Measurements from ENCODE around the gene ZNF438. TPM values are rescaled to one million over a fixed set of nuclear protein-coding genes. Genes with fewer than 3 reads are reported as not detected.
"Not testable (repeated sequence)": the region's sequence is repeated elsewhere in the genome, so short reads cannot be mapped to it uniquely, and the experiment has no call there.

The ZNF438 gene
- polyA plus RNA-seq, 1 donor = 7.3 TPM

GRCh38 chr10:31031205-31031557 lies 484 bp downstream of the ZNF438 start:
- DNase-seq = no peak
- Histone ChIP-seq H3K36me3 (ENCODE audit: control insufficient read depth, insufficient read depth, low read length) (no peaks in the 10 kb centered on the region), H3K9me3 (ENCODE audit: control insufficient read depth, low read depth, low read length) (no peaks in the 10 kb centered on the region), H3K27ac (ENCODE audit: low read length) (peak overlapping the region; percentile 100), H3K27me3 (ENCODE audit: control insufficient read depth, insufficient read depth, low read length) (no peaks in the 10 kb centered on the region), H3K4me1 (ENCODE audit: control insufficient read depth, insufficient read depth, low read length) (peaks cover 6% of the 10 kb centered on the region), H3K4me3 (ENCODE audit: low read length) (peak overlapping the region; percentile 91)
- no CpG with 5 or more reads among the region's 5 CpGs for WGBS (ENCODE audit: insufficient coverage, low lambda C conversion rate)

GRCh38 chr10:31030800-31031199 lies 865 bp downstream of the ZNF438 start:
- no peaks in the 10 kb centered on the region for H3K27me3 ChIP-seq (ENCODE audit: control insufficient read depth, insufficient read depth, low read length)
- WGBS (ENCODE audit: insufficient coverage, low lambda C conversion rate) = no CpG with 5 or more reads among the region's 8 CpGs
- DNase-seq = no peak
- H3K36me3 ChIP-seq (ENCODE audit: control insufficient read depth, insufficient read depth, low read length) = no peaks in the 10 kb centered on the region
- no peaks in the 10 kb centered on the region for H3K9me3 ChIP-seq (ENCODE audit: control insufficient read depth, low read depth, low read length)
- peak overlapping the region; percentile 100 for H3K27ac ChIP-seq (ENCODE audit: low read length)
- H3K4me3 ChIP-seq (ENCODE audit: low read length) = peak overlapping the region; percentile 91
- H3K4me1 ChIP-seq (ENCODE audit: control insufficient read depth, insufficient read depth, low read length) = peaks cover 6% of the 10 kb centered on the region

GRCh38 chr10:31030260-31030659 lies 1.4 kb downstream of the ZNF438 start:
- WGBS (ENCODE audit: insufficient coverage, low lambda C conversion rate) = 10% methylated on average over 2 of the region's 8 CpGs
- peak in 1 of 2 donors; percentile 52 for DNase-seq
- Histone ChIP-seq H3K9me3 (ENCODE audit: control insufficient read depth, low read depth, low read length) (no peaks in the 10 kb centered on the region), H3K36me3 (ENCODE audit: control insufficient read depth, insufficient read depth, low read length) (no peaks in the 10 kb centered on the region), H3K27ac (ENCODE audit: low read length) (no peak overlapping the region), H3K4me3 (ENCODE audit: low read length) (peak overlapping the region; percentile 91), H3K4me1 (ENCODE audit: control insufficient read depth, insufficient read depth, low read length) (peaks cover 6% of the 10 kb centered on the region), H3K27me3 (ENCODE audit: control insufficient read depth, insufficient read depth, low read length) (no peaks in the 10 kb centered on the region)

GRCh38 chr10:31028081-31028480 lies 3.6 kb downstream of the ZNF438 start:
- no peaks in the 10 kb centered on the region for H3K9me3 ChIP-seq (ENCODE audit: control insufficient read depth, low read depth, low read length)
- DNase-seq = no peak
- H3K27me3 ChIP-seq (ENCODE audit: control insufficient read depth, insufficient read depth, low read length) = no peaks in the 10 kb centered on the region
- no peak overlapping the region for H3K4me3 ChIP-seq (ENCODE audit: low read length)
- no peak overlapping the region for H3K27ac ChIP-seq (ENCODE audit: low read length)
- peaks cover 6% of the 10 kb centered on the region for H3K4me1 ChIP-seq (ENCODE audit: control insufficient read depth, insufficient read depth, low read length)
- WGBS (ENCODE audit: insufficient coverage, low lambda C conversion rate) = no CpG with 5 or more reads among the region's 2 CpGs
- no peaks in the 10 kb centered on the region for H3K36me3 ChIP-seq (ENCODE audit: control insufficient read depth, insufficient read depth, low read length)

- not testable (repeated sequence) for H3K4me1 ChIP-seq (ENCODE audit: control insufficient read depth, insufficient read depth, low read length); H3K9me3 ChIP-seq (ENCODE audit: control insufficient read depth, low read depth, low read length); DNase-seq; H3K27ac ChIP-seq (ENCODE audit: low read length); H3K27me3 ChIP-seq (ENCODE audit: control insufficient read depth, insufficient read depth, low read length); H3K4me3 ChIP-seq (ENCODE audit: low read length); H3K36me3 ChIP-seq (ENCODE audit: control insufficient read depth, insufficient read depth, low read length)
- no CpG with 5 or more reads among the region's 1 CpG for WGBS (ENCODE audit: insufficient coverage, low lambda C conversion rate)
Measured at GRCh38 chr10:31026279-31026678, 5.4 kb downstream of the ZNF438 start.

- no peak overlapping the region for H3K4me3 ChIP-seq (ENCODE audit: low read length)
- H3K27me3 ChIP-seq (ENCODE audit: control insufficient read depth, insufficient read depth, low read length) = no peaks in the 10 kb centered on the region
- H3K27ac ChIP-seq (ENCODE audit: low read length) = no peak overlapping the region
- H3K9me3 ChIP-seq (ENCODE audit: control insufficient read depth, low read depth, low read length) = no peaks in the 10 kb centered on the region
- no peaks in the 10 kb centered on the region for H3K36me3 ChIP-seq (ENCODE audit: control insufficient read depth, insufficient read depth, low read length)
- DNase-seq = no peak
- H3K4me1 ChIP-seq (ENCODE audit: control insufficient read depth, insufficient read depth, low read length) = no peaks in the 10 kb centered on the region
Measured at GRCh38 chr10:31025142-31025541, 6.5 kb downstream of the ZNF438 start.

- H3K4me3 ChIP-seq (ENCODE audit: low read length) = no peak overlapping the region
- WGBS (ENCODE audit: insufficient coverage, low lambda C conversion rate) = 100% methylated on average over 1 of the region's 5 CpGs
- no peaks in the 10 kb centered on the region for H3K4me1 ChIP-seq (ENCODE audit: control insufficient read depth, insufficient read depth, low read length)
- DNase-seq = no peak
- H3K27me3 ChIP-seq (ENCODE audit: control insufficient read depth, insufficient read depth, low read length) = no peaks in the 10 kb centered on the region
- H3K36me3 ChIP-seq (ENCODE audit: control insufficient read depth, insufficient read depth, low read length) = no peaks in the 10 kb centered on the region
- no peaks in the 10 kb centered on the region for H3K9me3 ChIP-seq (ENCODE audit: control insufficient read depth, low read depth, low read length)
- no peak overlapping the region for H3K27ac ChIP-seq (ENCODE audit: low read length)
Measured at GRCh38 chr10:31023558-31023957, 8.1 kb downstream of the ZNF438 start.

GRCh38 chr10:31020209-31020608 lies 11.5 kb downstream of the ZNF438 start:
- 100% methylated on average over 1 of the region's 5 CpGs for WGBS (ENCODE audit: insufficient coverage, low lambda C conversion rate)
- Histone ChIP-seq H3K27ac (ENCODE audit: low read length) (no peak overlapping the region), H3K4me1 (ENCODE audit: control insufficient read depth, insufficient read depth, low read length) (no peaks in the 10 kb centered on the region), H3K27me3 (ENCODE audit: control insufficient read depth, insufficient read depth, low read length) (no peaks in the 10 kb centered on the region), H3K36me3 (ENCODE audit: control insufficient read depth, insufficient read depth, low read length) (no peaks in the 10 kb centered on the region), H3K9me3 (ENCODE audit: control insufficient read depth, low read depth, low read length) (no peaks in the 10 kb centered on the region), H3K4me3 (ENCODE audit: low read length) (no peak overlapping the region)
- no peak for DNase-seq

GRCh38 chr10:31018962-31019361 lies 12.7 kb downstream of the ZNF438 start:
- Histone ChIP-seq H3K27ac (ENCODE audit: low read length) (peak overlapping the region; percentile 24), H3K4me3 (ENCODE audit: low read length) (no peak overlapping the region), H3K27me3 (ENCODE audit: control insufficient read depth, insufficient read depth, low read length) (no peaks in the 10 kb centered on the region), H3K4me1 (ENCODE audit: control insufficient read depth, insufficient read depth, low read length) (no peaks in the 10 kb centered on the region), H3K36me3 (ENCODE audit: control insufficient read depth, insufficient read depth, low read length) (no peaks in the 10 kb centered on the region), H3K9me3 (ENCODE audit: control insufficient read depth, low read depth, low read length) (no peaks in the 10 kb centered on the region)
- WGBS (ENCODE audit: insufficient coverage, low lambda C conversion rate) = 33% methylated on average over 1 of the region's 2 CpGs
- peak in 1 of 2 donors; percentile 50 for DNase-seq

GRCh38 chr10:31018356-31018750 lies 13.3 kb downstream of the ZNF438 start:
- H3K27me3 ChIP-seq (ENCODE audit: control insufficient read depth, insufficient read depth, low read length) = no peaks in the 10 kb centered on the region
- peak overlapping the region; percentile 24 for H3K27ac ChIP-seq (ENCODE audit: low read length)
- 100% methylated on average over 2 of the region's 3 CpGs for WGBS (ENCODE audit: insufficient coverage, low lambda C conversion rate)

GRCh38 chr10:31017534-31018355 lies 13.9 kb downstream of the ZNF438 start:
- H3K4me1 ChIP-seq (ENCODE audit: control insufficient read depth, insufficient read depth, low read length) = no peaks in the 10 kb centered on the region
- no peak overlapping the region for H3K4me3 ChIP-seq (ENCODE audit: low read length)
- WGBS (ENCODE audit: insufficient coverage, low lambda C conversion rate) = 89% methylated on average over 1 of the region's 4 CpGs
- no peaks in the 10 kb centered on the region for H3K27me3 ChIP-seq (ENCODE audit: control insufficient read depth, insufficient read depth, low read length)
- DNase-seq = no peak
- H3K9me3 ChIP-seq (ENCODE audit: control insufficient read depth, low read depth, low read length) = no peaks in the 10 kb centered on the region
- no peaks in the 10 kb centered on the region for H3K36me3 ChIP-seq (ENCODE audit: control insufficient read depth, insufficient read depth, low read length)
- H3K27ac ChIP-seq (ENCODE audit: low read length) = no peak overlapping the region

More at GRCh38 chr10:31018356-31018750, 13.3 kb downstream of the ZNF438 start:
- Histone ChIP-seq H3K4me3 (ENCODE audit: low read length) (no peak overlapping the region), H3K36me3 (ENCODE audit: control insufficient read depth, insufficient read depth, low read length) (no peaks in the 10 kb centered on the region), H3K4me1 (ENCODE audit: control insufficient read depth, insufficient read depth, low read length) (no peaks in the 10 kb centered on the region), H3K9me3 (ENCODE audit: control insufficient read depth, low read depth, low read length) (no peaks in the 10 kb centered on the region)
- DNase-seq = no peak

Data from large intestine (tissue), 3 donors.